Ramos (cell line): ENCODE data around the gene TMCO4.

Experiments
- in situ Hi-C: fragments of 300-500 bp; cut with MboI; formaldehyde crosslinking; loops from one replicate; pipeline ENCODE4 v1.14.3; 2022; ENCODE audit warnings: low sequenced_read_pairs; ENCODE audit not compliant: unreplicated experiment

Gene TMCO4

DNA sequence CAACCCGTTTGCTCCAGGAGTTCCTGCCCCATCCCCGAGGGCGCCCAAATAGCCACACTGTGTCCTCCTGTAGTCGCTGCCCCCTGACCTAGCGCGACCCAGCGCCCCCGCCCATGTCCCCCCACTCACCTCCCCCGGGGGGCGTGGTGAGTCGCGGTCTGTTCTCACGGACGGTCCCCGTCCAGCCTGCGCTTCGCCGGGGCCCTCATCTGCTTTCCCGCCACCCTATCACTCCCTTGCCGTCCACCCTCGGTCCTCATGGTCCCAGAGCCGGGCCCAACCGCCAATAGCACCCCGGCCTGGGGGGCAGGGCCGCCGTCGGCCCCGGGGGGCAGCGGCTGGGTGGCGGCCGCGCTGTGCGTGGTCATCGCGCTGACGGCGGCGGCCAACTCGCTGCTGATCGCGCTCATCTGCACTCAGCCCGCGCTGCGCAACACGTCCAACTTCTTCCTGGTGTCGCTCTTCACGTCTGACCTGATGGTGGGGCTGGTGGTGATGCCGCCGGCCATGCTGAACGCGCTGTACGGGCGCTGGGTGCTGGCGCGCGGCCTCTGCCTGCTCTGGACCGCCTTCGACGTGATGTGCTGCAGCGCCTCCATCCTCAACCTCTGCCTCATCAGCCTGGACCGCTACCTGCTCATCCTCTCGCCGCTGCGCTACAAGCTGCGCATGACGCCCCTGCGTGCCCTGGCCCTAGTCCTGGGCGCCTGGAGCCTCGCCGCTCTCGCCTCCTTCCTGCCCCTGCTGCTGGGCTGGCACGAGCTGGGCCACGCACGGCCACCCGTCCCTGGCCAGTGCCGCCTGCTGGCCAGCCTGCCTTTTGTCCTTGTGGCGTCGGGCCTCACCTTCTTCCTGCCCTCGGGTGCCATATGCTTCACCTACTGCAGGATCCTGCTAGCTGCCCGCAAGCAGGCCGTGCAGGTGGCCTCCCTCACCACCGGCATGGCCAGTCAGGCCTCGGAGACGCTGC lies 133.9 kb downstream of the TMCO4 start:
- in situ Hi-C loops = no loop called here

DNA sequence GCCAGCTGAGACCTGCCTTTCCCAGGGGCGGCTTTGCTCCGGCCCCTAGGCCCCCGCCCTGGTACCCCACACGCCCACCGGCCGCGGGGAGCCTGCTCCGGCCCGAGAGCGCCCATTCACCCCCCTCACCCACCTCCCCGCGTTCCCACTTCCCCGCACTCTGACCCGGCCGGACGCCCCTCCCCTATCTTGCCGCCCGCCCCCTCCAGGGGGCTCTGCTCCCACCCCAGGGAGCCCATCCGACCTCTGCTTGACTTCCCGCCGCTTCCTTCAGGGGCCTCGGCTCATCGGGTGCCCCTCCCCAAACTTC lies 134.6 kb downstream of the TMCO4 start:
- in situ Hi-C loops = no loop called here

DNA sequence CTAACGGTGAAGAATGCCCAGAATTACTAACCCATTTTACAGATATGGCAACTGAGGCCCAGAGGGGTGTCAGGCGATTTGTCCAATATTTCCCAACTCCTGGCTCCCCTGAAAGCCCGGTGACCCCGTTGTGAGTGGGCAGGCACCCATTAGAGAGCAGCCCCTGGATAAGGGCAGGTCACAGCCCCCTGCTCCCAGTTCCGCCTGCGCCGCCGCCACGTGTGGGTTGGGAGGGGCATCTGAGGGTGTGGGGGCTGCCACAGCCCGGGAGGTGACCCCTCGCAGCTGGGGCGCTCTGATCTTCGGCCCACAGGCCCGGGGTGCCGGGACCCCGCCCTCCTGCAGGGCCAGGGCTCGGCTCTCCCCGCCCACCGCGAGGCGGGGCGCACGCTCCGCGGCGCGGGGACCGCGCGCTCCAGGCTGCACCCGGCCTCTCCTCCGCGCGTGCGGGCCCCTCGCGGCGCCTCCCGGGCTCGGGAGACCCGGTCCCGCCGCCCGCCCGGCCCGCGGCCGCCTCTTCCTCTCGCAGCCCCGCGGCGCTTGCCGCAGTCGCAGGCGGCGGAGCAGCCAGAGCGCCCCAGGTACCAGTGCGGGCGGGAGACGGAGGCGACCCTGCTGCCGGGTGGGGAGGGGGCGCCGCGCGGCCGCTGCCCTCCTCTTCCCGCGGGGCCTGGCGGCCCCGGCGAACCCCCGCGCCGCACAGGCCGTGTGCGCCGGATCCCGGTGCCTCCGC lies 135.1 kb downstream of the TMCO4 start, which contains the start of gene HTR6:
Gene HTR6 (plus strand): TSS at position 423 of the 733 bp plus-strand sequence. CDS start 879 bp downstream, outside the sequence.
- in situ Hi-C loops = no loop called here

DNA sequence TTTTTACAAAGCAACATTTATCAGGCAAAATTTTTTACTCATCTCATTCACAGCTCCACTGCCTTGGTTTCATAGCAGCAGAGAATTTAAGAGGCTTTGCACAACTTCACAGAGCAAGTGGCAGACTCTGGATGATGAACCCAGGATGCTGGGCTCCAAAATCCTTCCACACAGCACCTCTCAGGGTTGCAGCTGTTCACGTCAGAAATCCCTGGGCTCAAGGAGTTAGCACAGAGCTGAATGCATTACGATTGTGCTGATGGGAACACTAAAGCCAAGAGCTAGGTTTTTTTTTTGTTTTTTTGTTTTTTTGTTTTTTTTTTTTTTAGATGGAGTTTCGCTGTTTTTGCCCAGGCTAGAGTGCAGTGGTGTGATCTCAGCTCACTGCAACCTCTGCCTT lies 137.4 kb downstream of the TMCO4 start:
- in situ Hi-C loops = no loop called here

DNA sequence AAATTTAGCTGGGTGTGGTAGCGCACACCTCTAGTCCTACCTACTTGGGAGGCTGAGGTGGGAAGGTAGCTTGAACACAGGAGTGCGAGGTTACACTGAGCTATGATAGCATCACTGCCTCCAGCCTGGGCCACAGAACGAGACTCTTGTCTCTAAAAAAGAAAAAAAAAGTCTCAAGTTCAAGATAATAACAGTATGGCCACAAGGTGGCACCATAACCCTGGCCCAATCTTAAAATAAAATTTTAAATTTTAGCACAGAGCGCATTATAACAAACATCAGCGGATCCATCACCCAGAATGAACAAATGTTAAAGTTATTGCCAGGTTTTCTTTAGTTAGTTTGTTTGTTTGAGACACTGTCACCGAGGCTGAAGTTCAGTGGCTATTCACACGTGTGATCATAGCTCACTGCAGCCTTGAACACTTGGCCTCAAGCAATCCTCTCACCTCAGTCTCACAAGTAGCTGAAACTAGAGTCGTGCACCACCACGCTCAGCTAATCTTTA lies 137.9 kb downstream of the TMCO4 start:
- in situ Hi-C loops = no loop called here

DNA sequence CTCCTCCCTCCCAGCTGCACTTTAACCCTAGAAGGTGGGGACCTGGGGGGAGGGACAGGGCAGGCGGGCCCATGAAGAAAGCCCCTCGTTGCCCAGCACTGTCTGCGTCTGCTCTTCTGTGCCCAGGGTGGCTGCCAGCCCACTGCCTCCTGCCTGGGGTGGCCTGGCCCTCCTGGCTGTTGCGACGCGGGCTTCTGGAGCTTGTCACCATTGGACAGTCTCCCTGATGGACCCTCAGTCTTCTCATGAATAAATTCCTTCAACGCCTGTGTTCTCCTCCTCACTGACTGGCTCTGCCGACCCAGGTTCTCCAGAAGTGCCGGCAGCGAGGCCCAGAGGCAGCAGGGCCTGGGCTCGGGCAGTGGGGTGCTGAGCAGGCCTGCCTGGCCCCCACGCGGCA lies 141.5 kb downstream of the TMCO4 start:
- in situ Hi-C loops = loop anchor here (10.0 kb wide), 1 partner anchor 753 kb away; the partner anchor contains the start of gene ALDH4A1

DNA sequence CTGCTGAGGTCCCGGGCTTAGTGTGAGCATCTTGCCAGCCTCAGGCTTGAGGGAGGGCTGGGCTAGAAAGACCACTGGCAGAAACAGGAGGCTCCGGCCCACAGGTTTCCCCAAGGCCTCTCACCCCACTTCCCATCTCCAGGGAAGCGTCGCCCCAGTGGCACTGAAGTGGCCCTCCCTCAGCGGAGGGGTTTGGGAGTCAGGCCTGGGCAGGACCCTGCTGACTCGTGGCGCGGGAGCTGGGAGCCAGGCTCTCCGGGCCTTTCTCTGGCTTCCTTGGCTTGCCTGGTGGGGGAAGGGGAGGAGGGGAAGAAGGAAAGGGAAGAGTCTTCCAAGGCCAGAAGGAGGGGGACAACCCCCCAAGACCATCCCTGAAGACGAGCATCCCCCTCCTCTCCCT lies 142.2 kb downstream of the TMCO4 start:
- in situ Hi-C loops = loop anchor here (10.0 kb wide), 1 partner anchor 753 kb away; the partner anchor contains the start of gene ALDH4A1

DNA sequence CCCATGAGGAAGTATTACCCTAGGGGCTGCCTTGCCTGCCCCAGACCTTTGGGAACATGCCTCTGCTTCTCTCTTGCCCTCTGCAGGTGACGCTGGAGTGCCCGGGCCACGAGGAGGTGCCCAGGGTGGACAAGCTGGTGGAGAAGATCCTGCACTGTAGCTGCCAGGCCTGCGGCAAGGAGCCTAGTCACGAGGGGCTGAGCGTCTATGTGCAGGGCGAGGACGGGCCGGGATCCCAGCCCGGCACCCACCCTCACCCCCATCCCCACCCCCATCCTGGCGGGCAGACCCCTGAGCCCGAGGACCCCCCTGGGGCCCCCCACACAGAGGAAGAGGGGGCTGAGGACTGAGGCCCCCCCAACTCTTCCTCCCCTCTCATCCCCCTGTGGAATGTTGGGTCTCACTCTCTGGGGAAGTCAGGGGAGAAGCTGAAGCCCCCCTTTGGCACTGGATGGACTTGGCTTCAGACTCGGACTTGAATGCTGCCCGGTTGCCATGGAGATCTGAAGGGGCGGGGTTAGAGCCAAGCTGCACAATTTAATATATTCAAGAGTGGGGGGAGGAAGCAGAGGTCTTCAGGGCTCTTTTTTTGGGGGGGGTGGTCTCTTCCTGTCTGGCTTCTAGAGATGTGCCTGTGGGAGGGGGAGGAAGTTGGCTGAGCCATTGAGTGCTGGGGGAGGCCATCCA lies 142.8 kb downstream of the TMCO4 start:
- in situ Hi-C loops = loop anchor here (10.0 kb wide), 1 partner anchor 752 kb away; the partner anchor contains the start of gene ALDH4A1

DNA sequence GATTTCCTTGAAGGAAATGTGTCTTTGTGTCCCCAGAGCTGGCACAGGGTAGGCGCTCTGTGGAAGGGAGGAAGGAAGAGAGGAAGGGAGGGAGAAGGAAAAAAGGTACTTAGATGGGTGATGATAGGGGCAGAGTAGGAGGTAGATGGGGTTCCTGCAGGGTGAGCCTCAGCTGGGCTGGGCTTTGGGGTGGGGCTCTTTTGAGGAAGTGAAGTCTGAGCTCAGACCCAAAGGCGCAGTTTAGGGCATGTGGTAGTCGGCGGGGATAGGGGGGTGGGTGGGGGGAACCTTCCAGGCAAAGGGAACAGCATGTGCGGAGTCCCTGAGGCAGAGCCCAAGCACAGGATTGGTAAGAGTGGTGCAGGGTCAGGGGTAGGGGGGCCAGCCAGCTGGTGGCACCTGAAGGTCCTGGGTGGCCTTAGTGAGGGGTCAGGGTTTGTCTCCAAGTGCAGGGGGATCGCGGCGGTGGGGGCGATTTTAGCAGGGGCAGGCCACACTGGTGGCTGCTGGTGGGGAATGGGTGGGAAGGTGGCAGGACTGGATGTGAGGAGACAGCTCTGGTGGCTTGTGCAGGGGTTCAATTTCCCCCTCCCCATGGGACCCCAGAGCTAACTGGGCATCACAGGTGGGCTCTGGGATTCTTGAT lies 143.5 kb downstream of the TMCO4 start:
- in situ Hi-C loops = loop anchor here (10.0 kb wide), 1 partner anchor 751 kb away; the partner anchor contains the start of gene ALDH4A1

DNA sequence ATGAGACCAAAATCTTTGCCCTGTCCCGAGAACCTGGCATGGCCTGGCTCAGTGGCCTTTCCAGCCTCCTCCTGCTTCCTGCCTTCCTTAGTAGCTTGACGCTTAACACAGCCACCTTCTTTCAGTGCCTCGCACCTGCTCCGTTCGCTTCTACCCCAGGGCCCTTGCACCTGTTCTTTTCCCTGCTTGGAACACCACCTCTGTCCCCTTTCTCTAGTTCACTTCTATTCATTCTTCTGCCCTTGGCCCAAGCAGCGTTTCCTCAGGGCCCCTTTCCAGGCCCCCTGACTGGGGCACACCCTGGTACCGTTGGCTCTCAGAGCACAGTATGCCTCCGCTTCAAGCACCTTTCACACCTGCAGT lies 144.0 kb downstream of the TMCO4 start:
- in situ Hi-C loops = loop anchor here (10.0 kb wide), 1 partner anchor 751 kb away; the partner anchor contains the start of gene ALDH4A1

DNA sequence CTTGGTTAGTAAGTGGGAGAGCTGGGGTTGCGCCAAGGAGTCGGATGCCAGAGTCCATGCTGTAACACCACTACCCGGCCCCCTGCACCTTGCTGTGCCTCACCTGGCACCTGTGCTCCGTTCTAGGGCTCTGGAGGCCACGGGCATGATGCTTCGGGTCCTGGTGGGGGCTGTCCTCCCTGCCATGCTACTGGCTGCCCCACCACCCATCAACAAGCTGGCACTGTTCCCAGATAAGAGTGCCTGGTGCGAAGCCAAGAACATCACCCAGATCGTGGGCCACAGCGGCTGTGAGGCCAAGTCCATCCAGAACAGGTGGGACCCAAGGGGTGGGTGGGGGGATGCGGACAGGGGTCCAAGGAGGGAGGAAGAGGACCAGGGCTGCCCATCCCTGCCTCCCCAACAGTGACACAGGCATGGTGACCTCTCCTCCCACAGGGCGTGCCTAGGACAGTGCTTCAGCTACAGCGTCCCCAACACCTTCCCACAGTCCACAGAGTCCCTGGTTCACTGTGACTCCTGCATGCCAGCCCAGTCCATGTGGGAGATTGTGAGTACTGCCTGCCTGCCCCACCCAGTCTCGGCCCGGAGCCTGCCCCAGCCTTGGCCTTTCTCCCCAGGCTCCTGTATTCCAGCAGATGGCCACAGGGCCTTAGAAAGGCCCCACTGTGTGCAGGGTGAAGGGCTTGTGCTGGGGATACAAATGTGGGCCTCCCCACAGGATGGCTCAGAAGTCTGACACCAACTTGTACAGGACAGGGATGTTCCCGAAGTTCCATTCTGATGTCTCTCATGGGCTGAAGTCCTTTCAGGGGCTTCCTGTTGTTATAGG lies 144.6 kb downstream of the TMCO4 start:
- in situ Hi-C loops = loop anchor here (10.0 kb wide), 1 partner anchor 750 kb away; the partner anchor contains the start of gene ALDH4A1

DNA sequence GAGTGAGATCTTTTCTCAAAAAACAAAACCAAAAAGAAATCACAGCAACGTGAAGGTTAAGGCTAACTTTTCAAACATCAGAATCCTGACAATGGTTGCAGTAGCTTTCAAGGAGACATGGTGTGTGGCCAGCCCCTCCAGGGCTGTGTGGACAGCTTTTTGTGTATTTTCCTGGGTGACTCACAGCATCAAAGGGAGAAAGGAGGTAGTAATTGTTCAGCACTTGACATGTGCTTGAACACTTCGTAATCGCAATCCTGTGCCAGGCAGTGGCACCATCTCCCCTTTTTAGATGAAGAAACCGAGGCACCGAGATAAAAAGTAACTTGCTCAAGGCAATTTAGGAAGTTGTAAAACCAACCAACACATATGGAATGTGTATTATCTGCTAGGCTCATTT lies 145.3 kb downstream of the TMCO4 start:
- in situ Hi-C loops = loop anchor here (10.0 kb wide), 1 partner anchor 750 kb away; the partner anchor contains the start of gene ALDH4A1

DNA sequence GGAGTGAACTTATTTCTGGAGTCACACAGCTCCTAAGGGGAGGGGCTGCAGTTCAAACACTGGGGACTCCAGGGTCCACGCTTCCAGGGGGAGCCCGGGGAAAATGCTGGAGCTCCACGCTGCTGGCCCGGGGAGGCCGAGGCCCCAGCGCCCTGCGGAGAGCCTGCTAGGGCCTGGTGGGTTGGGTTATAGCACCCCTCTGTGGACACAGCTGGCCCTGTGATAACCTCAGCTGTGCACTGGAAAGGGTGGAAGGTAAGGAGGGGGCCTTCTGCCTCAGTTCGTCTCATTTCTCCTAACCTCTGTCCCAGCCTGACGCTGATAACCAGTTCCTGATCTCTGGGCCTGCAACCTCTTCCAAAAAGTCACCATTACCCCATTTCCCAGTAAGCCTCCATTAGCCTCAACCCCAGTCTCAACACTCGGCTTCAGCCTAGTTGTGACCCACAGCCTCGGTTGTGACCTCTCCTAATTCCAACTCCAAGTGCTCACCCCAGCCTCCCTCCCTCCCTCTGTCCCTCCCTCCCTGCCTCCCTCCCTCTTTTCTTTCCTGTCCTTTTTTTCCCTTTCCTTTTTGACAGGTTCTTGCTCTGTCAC lies 148.5 kb downstream of the TMCO4 start:
- in situ Hi-C loops = loop anchor here (10.0 kb wide), 1 partner anchor 746 kb away; the partner anchor contains the start of gene ALDH4A1

DNA sequence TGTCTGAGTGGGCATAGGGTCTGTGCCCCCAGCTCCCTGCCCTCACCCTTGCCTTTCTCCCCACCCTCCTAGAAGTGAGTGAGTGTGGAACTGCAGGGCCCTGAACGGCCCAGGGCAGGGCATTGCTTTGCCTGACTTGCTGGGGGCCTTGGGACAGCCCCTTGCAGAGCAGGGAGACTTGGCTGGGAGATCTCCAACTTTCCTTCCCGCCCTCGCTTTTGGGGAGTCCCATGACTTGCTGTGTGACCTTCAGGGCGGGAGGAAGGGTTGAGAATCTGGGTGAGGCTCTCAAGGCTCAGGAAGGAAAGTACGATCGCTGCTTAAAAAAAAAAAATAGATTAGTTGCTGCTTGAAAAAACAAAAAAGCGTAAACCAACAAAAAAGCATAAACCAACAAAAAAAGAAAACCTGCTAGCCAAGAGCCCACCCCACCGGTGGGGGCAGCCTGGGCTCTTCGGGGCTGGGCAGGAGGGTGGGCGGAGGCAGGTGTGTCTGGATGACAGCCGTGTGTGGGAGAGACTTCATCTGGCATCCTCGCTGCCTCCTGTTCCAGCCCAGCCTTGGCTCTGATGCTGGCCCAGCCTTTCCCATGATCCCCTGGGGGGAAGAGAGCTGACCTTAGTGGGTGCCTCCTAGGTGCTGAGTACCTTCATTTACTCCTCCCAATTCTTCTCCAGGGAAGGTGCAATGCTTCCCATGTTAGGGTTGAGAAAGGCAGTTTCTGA lies 149.1 kb downstream of the TMCO4 start:
- in situ Hi-C loops = loop anchor here (10.0 kb wide), 1 partner anchor 746 kb away; the partner anchor contains the start of gene ALDH4A1

DNA sequence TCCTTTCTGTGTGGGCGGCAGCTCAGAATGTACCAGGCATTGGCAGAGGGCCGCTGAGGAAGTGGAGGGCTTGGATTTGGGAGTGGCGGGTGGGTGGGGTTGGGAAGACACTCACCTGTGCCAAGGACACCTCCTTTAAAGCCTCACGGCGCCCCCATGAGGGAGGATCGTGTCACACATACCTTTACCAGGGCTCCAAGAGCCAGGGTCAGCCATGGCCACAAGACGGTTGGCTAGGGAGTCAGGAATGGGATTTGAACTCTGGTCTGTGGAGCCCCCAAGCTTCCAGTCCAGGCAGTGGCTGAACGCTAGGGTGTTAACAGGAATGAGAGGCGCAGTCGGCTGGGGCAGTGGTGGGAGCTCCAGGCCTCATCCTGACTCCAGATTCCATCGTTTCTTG lies 151.0 kb downstream of the TMCO4 start:
- in situ Hi-C loops = no loop called here

DNA sequence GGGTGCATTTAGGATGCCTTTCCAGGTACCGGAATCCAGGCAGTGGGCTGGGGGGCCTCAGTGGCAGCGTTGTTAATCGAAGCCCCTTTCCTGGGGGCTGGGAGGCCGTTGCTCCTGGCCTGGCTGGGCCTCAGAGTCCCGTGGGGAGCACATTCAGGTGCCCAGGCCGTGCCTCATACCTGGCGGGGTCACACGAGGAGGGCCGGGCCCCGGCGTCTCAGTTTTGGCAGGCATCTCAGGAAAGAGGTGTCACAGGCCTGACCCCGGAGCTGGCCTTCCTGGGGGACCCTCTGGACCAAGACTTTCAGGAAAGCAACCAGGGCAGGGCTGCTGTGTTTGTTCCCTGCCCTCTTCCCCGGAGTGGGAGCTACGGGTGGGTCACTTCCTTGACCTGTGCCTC lies 151.5 kb downstream of the TMCO4 start:
- in situ Hi-C loops = no loop called here

DNA sequence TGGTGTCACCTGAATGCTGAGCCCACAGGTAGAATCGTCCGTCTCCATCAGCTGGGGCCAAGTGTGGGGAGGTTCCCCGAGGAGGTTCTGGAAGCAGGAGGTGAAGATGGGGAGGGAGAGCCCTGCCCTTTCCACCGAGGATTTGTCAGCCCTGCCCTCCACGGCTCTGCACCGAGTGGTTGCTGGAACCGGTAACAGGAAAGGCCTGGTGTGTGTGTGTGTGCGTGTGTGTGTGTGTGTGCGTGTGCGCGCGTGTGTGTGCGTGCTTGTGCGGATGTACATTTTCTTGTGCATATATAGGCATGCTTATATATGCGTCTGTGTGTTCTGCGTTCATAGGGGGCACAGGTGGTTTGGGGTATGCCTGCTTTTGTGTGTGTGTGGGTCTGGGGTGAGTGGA lies 152.1 kb downstream of the TMCO4 start:
- in situ Hi-C loops = no loop called here
